GM10248 (cell line): ENCODE data around the gene TAF6L.
"Not testable (repeated sequence)": the region's sequence is repeated elsewhere in the genome, so short reads cannot be mapped to it uniquely, and the experiment has no call there.

Experiments used
- CTCF ChIA-PET: fragments of 300-600 bp; sonication (Branson Sonifier 250); formaldehyde crosslinking; extraction: SDS; loops from one replicate; lab custom pipeline; 2021; ENCODE audit warnings: antibody characterized with exemption; lab: Yijun Ruan, JAX
- POLR2A ChIA-PET: fragments of 350-650 bp; sonication (Branson Sonifier 250); formaldehyde crosslinking; extraction: SDS; loops from one replicate; lab custom pipeline; 2020; ENCODE audit warnings: antibody characterized with exemption; lab: Yijun Ruan, JAX
- DNase-seq: peaks from one replicate; pipeline ENCODE4 v3.0.0; 2012; ENCODE audit errors: extremely low spot score
- CTCF ChIP-seq: IDR thresholded peaks from 2 replicates; pipeline ENCODE4 v1.5.1; 2012; ENCODE audit warnings: mild to moderate bottlenecking, low read depth; ENCODE audit errors: extremely low read depth, missing control alignments, control extremely low read depth

TAF6L gene

GRCh38 chr11:62806611-62807121, 35.5 kb downstream of the TAF6L start:
- CTCF ChIA-PET = interaction anchor here (0.9 to 3.7 kb wide), 6 partner anchors 10 to 21 kb away, joined by 3 to 24 read pairs (median 4); partner anchors contain the start of gene TMEM179B
- no peak for DNase-seq

GRCh38 chr11:62810748-62811147, 39.6 kb downstream of the TAF6L start:
- POLR2A ChIA-PET = interaction anchor here (0.5 kb wide), 1 partner anchor 8 kb away, joined by 3 read pairs; no protein-coding TSS in a partner anchor
- TF ChIP-seq CTCF = no peak
- DNase-seq = no peak
- CTCF ChIA-PET = interaction anchor here (0.7 to 1.3 kb wide), 2 partner anchors 17 to 33 kb away, joined by 3 to 4 read pairs; no protein-coding TSS in a partner anchor

More at GRCh38 chr11:62806611-62807121, 35.5 kb downstream of the TAF6L start:
- no peak for TF ChIP-seq CTCF
- POLR2A ChIA-PET = interaction anchor here (0.5 to 2.4 kb wide), 12 partner anchors 9 to 80 kb away, joined by 3 to 25 read pairs (median 6); partner anchors contain the start of genes STX5, TEX54 and TMEM179B

GRCh38 chr11:62811659-62812058, 40.5 kb downstream of the TAF6L start:
- CTCF ChIA-PET = interaction anchor here (0.7 to 2.5 kb wide), 4 partner anchors 16 to 33 kb away, joined by 3 to 13 read pairs (median 4); partner anchors contain the start of gene TMEM179B
- POLR2A ChIA-PET = interaction anchor here (0.7 kb wide), 2 partner anchors 11 to 23 kb away, joined by 4 to 5 read pairs; no protein-coding TSS in a partner anchor

GRCh38 chr11:62816557-62816956, 45.4 kb downstream of the TAF6L start:
- no peak for DNase-seq
- CTCF ChIA-PET = interaction anchor here (1.3 to 2.9 kb wide), 7 partner anchors 9 to 45 kb away, joined by 3 to 12 read pairs (median 5); partner anchors contain the start of genes NXF1 and TMEM179B
- TF ChIP-seq CTCF = no peak
- POLR2A ChIA-PET = interaction anchor here (0.5 to 2.3 kb wide), 10 partner anchors 11 to 63 kb away, joined by 3 to 9 read pairs (median 4); partner anchors contain the start of genes NXF1 and ZBTB3

More at GRCh38 chr11:62811659-62812058, 40.5 kb downstream of the TAF6L start:
- no peak for TF ChIP-seq CTCF
- no peak for DNase-seq

- ChIA-PET CTCF (interaction anchor here (0.9 to 2.9 kb wide), 7 partner anchors 9 to 44 kb away, joined by 3 to 12 read pairs (median 5); partner anchors contain the start of gene TMEM179B), POLR2A (interaction anchor here (0.5 to 1.6 kb wide), 6 partner anchors 13 to 63 kb away, joined by 3 to 9 read pairs (median 4); partner anchors contain the start of gene ZBTB3)
- no peak for TF ChIP-seq CTCF
- DNase-seq = no peak
Observed at GRCh38 chr11:62817129-62817528, 45.9 kb downstream of the TAF6L start.

- ChIA-PET POLR2A (interaction anchor here (0.6 to 1.9 kb wide), 7 partner anchors 11 to 159 kb away, joined by 3 to 9 read pairs (median 4); partner anchors contain the start of genes C11orf98 and CSKMT), CTCF (interaction anchor here (1.1 to 1.2 kb wide), 2 partner anchors 9 to 17 kb away, joined by 3 to 5 read pairs; partner anchors contain the start of gene TEX54)
- TF ChIP-seq CTCF = no peak
- no peak for DNase-seq
Observed at GRCh38 chr11:62823677-62824076, 52.5 kb downstream of the TAF6L start.

GRCh38 chr11:62828130-62828529, 56.9 kb downstream of the TAF6L start:
- ChIA-PET CTCF (interaction anchor here (0.8 to 1.6 kb wide), 6 partner anchors 12 to 42 kb away, joined by 3 to 10 read pairs (median 6); partner anchors contain the start of gene TMEM179B), POLR2A (interaction anchor here (1.1 to 2.4 kb wide), 6 partner anchors 12 to 28 kb away, joined by 3 to 14 read pairs (median 6); partner anchors contain the start of gene NXF1)
- DNase-seq = not testable (repeated sequence)
